ENCODE measurements around the gene SLC35E3. TPM values are rescaled to one million over a fixed set of nuclear protein-coding genes. Genes with fewer than 3 reads are reported as not detected.

Gene SLC35E3
- 13.4 TPM for total RNA-seq

DNA sequence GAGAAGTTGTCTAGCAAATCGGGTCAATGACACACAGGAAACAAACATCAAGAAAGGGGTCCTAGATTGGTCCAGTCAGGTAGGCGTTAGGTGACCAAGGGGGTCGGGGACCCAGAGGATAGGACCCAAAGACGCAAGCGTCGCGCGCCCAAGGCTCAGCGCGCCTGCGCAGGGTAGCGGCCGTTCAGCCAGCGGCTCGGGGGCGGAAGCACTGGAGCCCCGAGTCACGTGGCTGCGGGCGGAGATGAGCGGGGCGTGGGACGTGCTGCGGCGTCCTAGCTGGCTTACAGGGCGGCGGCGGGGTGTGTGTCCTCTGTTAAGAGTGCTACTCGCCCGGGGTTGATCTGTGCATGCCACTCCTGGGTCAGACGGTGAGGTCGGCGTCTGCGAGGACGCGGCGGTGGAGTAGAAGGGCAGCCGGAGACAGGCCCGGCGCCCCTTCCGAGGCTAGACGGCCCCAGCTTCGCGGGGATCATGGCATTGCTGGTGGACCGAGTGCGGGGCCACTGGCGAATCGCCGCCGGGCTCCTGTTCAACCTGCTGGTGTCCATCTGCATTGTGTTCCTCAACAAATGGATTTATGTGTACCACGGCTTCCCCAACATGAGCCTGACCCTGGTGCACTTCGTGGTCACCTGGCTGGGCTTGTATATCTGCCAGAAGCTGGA lies at the start of gene SLC35E3:
TSS of gene SLC35E3 (plus strand) at position 273 of the 668 bp plus-strand sequence. CDS start at position 475, 202 bp downstream.
- DNase-seq (ENCODE audit: low spot score) = peak; percentile 93

DNA sequence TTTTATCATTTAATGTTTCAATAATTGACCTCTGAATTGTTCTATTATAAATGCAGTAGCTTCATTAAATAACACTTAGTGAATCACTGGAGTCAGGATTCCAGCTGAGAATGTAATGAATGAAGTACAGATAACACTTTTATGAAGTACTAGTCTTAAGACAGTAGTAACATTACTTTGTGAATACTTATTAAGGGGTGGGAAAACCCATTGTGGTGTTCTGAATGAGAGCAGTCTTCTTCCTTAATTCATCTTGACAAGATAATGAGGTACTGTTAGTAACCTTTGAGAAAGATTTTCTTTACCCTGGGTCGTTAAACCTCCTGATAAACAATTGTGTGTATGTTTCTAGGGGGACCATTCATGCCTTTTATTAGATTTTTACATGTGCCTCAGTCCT lies 46.5 kb upstream of the SLC35E3 start:
- DNase-seq (ENCODE audit: low spot score) = no peak

DNA sequence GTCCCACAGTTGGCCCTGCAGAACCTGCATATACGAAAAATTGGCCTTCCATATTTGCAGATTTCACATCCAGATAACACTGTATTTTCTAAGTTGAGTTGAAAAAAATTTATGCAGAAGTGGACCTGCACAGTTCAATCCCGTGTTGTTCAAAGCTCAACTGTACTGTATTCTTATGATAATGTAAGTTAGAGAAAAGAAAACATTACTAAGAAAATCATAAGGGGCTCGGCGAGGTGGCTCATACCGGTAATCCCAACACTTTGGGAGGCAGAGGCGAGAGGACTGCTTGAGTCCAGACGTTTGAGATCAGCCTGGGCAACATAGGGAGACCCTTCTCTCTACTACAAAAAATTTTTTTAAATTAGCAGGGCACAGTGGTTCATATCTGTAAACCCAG lies 18.2 kb upstream of the SLC35E3 start:
- DNase-seq (ENCODE audit: low spot score) = no peak

DNA sequence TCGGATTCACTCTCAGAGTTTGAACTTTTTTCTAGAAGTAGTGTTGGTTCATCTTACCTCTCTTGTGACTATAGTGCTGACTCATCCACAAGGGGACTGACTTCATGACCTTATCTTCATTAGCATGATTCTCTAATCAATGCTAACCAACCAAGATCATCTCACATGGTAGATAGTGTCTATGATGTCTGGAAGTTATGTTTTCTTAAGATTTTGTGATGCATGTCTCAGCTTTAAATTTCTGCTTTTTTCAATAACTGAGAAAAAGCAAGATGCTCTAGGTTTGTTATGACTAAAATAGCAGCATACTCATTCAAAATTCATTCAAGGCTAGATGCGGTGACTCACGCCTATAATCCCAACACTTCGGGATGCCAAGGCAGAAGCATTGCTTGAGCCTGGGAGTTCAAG lies 12.3 kb upstream of the SLC35E3 start:
- no peak for DNase-seq (ENCODE audit: low spot score)

DNA sequence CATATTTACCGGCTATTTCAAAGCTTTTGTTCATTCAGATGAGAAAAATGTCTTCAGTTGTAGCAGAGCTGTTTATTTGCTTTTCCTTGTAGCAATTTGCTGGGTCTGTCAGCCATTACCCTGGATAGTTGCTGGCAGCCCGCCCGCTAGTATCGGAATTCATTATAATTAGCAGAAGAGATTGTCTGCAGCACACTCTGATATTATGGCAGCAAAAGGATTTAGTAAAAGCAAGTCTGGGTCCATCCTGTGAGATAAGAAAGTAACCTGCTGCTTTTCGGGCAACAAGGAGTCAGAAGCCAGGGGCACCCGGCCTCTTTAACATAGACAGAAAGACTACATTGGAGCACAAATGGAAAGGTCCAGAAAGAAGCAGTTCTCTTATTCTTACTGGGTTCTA lies 6.1 kb upstream of the SLC35E3 start:
- DNase-seq (ENCODE audit: low spot score) = no peak

DNA sequence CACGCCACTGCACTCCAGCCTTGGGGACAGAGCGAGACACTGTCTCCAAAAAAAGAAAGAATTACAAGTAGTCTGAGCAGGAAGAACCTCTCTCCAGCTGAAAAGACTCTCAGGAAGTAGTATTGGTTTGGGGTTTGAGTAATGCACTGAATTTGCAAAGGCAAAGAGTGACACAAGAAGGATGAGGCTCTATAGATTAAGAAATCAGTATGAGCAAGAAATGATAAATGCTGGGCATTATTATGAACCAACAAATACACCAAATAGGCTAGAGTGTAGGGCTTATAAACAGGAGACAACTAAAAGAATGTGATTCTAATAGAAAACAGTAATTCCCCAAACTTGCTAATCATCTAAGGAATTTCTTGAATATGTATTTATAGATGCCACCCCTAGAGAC lies 2.6 kb upstream of the SLC35E3 start:
- no peak for DNase-seq (ENCODE audit: low spot score)

DNA sequence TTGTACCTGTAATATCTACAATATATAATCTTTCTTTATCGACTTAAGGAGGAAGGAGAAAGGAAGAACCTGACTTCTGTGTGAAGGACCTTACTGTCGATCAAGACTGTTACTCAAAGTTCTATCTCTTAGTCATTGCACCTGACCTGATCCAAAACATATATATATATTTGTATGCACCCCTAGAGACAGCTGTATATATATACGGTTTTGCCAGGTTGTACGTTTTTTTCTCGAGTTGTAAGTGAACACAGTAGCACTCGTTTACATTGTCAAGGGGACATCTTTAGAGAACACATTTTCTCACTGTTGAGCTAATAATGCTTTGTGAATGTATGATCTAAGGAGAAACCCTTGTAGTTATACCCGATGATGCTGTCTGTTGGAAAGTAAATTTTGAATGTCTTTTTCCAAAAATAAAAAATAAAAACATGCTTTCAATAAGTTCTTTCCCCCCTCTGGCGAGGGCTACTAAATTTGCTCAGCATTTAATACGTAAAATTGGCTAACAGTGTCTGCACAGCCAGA lies 536 bp upstream of the SLC35E3 start:
- no peak for DNase-seq (ENCODE audit: low spot score)

DNA sequence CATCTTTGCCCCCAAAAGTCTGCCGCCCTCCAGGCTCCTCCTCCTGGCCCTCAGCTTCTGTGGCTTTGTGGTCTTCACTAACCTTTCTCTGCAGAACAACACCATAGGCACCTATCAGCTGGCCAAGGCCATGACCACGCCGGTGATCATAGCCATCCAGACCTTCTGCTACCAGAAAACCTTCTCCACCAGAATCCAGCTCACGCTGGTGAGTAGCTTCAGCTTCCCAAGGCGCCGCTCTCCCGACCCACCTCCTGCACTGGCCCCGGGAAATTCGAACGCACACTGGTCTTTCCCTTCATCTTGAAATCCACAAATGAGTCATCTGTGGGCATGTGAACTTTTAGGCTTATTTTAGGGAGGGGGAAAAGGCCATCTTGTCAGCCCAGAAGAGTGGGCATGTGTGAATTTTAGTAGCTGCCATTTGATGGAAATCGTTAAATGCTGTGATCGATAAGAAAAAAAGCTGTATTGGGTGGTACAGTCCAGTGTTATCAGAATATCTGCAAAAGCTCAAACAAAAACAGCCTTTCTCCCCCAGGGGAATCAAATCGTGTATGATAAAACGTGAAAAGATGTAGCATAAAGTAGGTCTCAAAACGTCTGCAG lies 700 bp downstream of the SLC35E3 start:
- peak; percentile 61 for DNase-seq (ENCODE audit: low spot score)

DNA sequence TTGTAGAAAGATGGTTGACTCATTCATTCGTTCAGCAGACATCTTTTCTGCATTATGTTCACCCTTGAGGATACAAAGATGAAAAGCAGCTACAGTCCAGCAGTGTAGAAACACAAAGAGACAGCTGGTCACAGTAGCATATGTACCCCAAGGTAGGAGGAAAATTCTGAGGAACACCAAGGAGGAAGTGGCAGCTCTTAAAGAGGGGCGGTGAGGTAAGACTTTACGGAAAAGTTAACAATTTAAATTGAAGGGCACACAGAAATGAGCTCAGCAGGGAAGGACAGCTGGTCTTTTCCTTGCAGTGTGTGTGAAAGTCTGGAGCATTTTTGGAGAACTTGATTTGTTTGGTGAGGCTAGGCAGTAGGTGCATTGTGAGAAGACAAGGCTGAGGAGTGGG lies 3.5 kb downstream of the SLC35E3 start:
- no peak for DNase-seq (ENCODE audit: low spot score)

DNA sequence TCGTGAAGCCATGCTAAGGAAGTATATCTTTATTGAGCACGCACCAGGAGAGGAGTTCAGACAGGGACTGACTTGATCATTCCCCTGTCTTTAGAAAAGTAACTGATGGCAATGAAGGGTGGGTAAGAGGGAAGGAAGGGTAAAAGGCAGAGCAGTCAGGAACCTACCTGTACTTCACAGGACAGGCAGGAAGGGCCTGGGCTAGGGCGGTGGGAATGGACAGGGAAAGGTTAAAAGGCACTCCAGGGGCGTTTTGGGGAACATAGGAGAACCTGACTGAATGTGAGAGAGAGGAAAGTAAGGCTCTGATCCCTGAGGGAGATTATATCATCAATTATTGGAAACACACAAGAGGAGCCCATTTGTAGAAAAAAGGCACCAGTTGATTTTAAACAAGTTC lies 3.9 kb downstream of the SLC35E3 start:
- DNase-seq (ENCODE audit: low spot score) = no peak

DNA sequence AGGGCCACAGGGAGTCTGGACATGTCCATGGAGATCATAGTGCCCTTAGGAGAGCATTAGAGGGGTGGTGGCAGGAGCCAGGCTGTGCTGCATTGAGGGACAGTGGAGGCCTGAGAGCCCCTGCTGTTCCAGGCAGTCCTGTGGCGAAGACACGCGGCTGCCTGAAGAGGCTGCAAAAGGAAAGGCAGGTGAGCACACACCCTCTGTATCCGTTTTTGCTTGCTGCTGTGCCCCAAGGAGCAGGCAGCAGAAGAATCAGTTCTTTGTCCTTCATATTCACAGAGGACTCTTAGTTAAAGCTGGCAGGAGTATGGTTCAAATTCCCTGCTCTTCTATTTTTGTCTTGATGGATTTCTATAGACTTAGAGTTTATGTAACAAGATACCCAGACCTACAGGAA lies 4.5 kb downstream of the SLC35E3 start:
- no peak for DNase-seq (ENCODE audit: low spot score)

DNA sequence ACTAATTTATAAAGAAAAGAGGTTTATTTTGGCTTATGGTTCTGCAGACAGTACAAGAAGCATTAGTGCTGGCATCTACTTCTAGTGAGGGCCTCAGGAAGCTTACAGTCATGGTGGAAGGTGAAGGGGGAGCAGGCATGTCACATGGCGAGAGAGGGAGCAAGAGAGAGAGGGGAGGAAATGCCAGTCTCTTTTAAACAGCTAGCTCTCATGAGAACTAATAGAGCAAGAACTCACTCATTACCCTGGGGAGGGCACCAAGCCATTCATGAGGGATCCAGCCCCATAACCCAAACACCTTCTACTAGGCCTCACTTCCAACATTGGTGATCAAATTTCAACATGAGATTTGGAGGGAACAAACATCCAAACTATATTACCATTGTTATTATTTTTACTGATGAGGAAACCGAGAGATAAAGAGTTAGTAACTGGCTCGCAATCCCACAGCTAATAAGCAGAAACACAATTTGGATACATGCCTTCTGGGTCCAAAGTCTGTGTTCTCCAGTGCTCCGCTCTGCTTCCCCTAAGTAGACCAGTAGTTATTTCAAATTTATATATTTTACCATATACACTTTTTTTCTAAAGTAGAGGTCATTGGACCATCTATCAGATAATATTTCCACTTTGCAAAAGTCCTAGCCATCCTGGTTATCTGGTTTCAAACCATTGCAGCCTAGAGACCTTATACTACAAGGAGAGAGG lies 9.7 kb downstream of the SLC35E3 start:
- DNase-seq (ENCODE audit: low spot score) = no peak

DNA sequence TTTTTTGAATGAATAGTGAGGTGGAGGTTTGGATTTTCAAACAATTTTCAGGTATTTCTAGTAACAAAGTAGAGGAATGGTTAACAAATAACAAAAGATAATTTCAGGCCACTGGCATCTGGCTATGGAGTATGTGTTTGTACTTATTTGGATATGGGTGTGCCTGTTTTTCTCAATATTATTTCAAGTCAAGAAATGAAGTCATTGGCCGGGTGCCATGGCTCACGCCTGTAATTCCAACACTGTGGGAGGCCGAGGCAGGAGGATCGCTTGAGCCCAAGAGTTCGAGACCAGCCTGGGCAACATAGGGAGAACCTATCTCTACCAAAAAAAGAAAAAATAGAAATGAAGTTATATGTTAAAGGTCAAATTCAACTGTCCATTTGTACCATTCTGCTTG lies 13.9 kb downstream of the SLC35E3 start:
- DNase-seq (ENCODE audit: low spot score) = no peak

DNA sequence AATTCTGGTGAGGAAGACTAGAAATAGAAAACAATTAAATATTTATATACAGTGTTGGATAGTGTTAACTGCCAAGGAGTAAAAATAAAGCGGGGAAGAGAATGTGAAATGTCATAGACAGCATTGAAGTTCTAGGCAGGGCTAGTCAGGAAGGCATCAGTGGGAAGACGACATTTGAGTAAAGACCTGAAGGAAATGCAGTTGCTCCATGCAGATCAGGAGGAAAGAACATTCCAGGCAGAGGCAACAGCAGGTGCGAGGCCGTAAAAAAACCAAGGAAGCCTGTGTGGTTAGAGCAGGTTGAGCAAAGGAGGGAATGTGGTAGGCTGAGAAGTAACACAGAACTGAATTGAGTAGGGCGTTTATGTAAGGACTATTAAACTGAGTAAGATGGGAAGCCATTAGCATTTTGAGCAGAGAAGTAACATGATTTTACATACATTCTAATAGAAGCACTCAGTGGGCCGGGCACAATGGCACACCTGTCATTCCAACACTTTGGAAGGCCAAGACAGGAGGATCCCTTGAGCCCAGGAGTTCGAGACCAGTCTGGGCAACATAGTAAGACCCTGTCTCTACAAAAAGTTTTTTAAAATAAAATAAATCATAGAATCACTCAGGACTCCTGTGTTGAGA lies 14.9 kb downstream of the SLC35E3 start:
- DNase-seq (ENCODE audit: low spot score) = no peak

DNA sequence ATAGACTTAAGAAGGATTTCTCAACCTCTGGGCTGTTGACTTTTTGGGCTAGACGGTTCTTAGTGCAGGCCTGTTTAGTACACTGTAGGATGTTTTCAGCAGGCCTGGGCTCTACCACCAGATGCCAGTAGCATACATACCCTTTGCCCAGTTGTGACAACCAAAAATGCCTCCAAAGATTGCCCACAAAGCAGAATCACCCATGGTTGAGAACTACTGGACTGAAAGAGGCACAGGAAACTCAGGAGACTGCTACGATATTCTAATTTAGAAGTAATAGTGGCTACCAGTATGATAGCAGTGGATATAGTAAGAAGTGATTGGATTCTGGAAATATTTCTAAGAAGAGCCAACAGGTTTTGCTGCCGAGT lies 15.5 kb downstream of the SLC35E3 start:
- no peak for DNase-seq (ENCODE audit: low spot score)

DNA sequence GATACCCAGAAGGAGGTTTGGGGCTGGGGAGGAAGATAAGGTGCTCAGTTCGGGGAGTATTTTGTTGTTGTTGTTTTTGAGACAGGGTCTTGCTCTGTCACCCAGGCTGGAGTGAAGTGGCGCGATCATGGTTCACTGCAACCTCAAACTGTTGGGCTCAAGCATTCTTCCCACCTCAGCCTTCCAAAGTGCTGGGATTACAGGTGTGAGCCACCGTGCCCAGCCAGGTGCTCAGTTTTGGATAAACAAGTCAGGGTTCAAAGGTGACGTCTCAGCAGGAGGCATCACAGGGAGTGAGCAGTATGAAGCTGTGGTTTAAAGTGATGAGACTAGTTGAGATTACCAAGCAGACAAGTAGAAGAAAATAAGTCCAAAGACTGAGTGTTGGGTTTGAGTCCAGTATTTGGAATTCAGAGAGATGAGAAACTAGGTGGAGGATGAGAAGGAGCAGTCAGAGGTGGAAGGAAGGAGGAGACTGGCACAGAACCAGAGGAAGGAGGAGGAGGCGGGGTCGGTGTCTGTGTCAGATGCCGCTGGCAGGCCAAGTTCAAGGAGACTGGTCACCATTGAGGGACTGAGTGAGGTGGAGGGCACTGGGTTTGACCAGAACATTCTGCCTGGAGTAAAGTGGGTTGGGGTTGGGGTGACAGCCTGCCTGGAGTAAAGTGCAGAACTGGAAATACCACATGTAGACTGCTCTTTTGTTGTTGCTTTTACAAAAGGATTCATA lies 16.1 kb downstream of the SLC35E3 start:
- no peak for DNase-seq (ENCODE audit: low spot score)

DNA sequence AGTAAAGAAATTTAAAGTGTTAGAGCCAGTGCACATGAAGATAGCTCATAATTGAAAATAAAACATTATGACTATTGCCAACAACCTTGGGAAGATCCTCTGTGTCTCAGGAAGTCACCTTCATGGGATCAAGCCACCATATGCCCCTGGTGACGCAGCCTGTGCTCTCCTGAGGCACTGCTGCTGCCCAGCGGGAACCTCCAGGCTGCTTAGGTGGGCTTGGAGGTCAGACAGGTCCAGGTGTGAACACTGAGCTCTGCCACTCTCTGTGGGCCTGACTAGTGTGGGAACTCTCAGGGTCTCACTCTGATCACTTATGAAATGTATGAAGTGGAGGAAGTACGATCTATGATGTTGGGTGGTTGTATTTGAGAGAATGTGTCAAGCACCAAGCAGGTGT lies 16.7 kb downstream of the SLC35E3 start:
- no peak for DNase-seq (ENCODE audit: low spot score)

DNA sequence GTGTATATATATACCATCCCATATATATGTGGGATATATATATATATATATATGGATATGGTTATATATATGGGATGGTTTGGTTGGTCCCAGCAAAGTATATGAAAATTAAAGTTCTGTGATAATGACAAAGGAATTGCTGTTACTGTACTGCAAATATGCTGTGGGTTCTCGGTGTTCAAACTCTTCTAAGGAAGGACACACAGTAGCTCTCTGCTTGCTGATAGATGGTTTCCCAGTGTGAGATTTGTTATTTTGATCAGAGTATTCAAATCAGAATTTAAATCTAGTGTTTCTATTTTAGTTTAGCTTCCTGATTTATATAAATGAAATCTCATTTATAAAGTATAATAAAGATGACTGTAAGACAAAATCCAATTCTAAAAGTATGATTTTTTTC lies 19.7 kb downstream of the SLC35E3 start:
- DNase-seq (ENCODE audit: low spot score) = no peak

DNA sequence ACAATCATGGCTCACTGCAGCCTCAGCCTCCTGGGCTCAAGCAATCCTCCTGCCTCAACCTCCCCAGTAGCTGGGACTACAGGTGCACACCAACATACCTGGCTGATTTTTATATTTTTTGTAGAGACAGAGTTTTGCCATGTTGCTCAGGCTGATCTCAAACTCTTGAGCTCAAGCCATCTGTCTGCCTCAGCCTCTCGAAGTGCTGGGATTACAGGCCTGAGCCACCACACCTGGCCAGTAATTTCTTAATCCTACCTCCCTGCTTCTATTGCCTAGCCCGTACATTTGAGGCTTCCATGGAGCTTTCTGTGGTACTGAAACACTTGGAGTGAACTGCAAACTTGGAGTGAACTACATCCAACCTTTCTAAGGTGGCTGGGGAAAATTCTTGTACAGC lies 20.7 kb downstream of the SLC35E3 start:
- no peak for DNase-seq (ENCODE audit: low spot score)

DNA sequence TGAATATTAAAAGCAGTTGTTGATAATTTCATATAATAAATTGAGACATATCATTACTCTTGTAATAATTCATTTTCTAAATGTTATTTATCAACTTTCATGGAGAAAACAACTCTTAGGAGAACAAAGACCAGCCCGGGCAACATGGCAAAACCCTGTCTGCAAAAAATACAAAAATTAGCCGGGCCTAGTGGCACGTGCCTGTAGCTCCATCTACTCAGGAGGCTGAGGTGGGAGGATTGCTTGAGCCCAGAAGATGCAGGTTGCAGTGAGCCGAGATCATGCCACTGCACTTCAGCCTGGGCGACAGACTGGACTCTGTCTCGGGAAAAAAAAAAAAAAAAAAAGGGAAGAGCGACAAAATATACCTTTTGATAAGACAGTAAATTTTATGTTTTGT lies 21.2 kb downstream of the SLC35E3 start:
- DNase-seq (ENCODE audit: low spot score) = no peak

DNA sequence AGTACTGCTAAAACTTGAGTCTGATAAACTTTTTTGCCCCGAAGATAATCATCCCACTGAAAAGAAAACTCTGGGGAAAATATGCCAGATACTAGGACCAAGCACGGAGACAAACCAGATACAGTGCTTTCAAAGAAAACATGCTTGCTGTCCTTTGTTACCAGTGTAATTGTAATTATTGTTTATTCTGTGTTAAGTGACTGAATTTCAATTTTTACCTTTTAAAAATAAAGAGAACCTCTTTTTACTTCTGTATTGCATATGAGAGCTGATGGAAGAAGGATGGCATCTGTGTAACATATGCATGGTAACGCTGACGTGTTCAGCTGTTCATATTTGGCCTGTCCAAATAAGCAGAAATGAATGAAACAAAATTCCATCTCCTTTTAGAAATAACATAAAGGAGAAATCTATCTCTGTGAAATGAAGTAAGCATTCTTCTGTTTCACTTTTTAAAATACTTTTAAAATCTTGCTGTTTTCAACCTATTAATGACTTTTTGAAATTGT lies 22.5 kb downstream of the SLC35E3 start:
- no peak for DNase-seq (ENCODE audit: low spot score)

DNA sequence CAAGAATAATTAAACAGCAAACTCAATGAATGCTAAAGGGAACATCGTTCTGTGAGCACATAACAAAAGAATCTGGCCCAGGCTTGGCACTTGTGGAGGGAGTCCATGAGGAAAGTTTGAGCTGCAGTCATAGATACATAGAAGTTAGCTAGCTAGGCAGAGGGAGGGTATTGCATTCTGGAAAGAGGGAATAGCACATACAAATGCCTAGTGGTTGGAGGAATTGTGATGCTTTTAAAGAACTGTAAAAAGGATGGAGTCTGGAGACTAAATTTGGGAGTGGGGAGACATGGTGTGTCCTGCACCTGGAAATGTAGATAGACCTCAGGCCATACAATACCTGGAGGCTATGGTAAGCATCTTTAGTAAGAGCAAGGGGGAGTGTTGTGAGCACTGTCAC lies 24.0 kb downstream of the SLC35E3 start:
- no peak for DNase-seq (ENCODE audit: low spot score)

Measured in ureter (tissue), 1 donor.